DMS 273 (cell line): ENCODE measurements around the gene CABLES1.
"Not testable (repeated sequence)": the region's sequence is repeated elsewhere in the genome, so short reads cannot be mapped to it uniquely, and the experiment has no call there.

Source experiments
- DNase-seq: peaks from one replicate; lab custom pipeline; 2025; ENCODE audit not compliant: unreplicated experiment; lab: John Stamatoyannopoulos, UW

Gene CABLES1

DNA sequence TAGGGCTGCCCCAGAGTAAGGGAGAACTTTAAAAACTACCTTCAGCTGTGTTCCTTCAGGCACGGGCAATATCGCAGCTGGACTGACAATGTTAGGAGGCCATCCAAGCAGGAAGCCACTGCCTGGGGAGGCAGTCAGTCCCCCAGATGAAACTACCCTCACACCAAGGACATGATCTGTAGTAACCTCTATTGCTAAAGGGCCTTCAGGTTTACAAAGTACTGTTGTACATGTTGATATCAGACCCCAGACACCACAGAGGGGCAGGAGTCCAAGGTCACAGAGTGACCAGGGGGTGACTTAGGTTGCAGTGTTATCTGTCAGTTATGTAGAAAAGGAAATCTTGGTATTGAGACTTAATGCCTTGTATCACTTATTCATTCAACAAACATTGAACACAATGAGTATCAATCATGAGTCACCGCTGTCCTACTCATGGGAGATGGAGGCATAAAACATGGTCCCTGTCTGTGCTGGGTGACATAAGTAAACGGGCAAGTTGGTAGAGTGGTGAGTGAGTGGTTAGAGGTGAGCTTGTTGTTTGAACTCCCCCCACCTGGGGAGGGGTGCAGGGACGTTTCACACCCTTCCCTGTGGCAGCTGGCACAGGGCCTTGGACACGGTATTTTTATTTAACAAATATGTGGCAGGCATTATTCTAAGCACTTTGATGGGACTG lies 7.1 kb downstream of the CABLES1 start:
- no peak for DNase-seq

DNA sequence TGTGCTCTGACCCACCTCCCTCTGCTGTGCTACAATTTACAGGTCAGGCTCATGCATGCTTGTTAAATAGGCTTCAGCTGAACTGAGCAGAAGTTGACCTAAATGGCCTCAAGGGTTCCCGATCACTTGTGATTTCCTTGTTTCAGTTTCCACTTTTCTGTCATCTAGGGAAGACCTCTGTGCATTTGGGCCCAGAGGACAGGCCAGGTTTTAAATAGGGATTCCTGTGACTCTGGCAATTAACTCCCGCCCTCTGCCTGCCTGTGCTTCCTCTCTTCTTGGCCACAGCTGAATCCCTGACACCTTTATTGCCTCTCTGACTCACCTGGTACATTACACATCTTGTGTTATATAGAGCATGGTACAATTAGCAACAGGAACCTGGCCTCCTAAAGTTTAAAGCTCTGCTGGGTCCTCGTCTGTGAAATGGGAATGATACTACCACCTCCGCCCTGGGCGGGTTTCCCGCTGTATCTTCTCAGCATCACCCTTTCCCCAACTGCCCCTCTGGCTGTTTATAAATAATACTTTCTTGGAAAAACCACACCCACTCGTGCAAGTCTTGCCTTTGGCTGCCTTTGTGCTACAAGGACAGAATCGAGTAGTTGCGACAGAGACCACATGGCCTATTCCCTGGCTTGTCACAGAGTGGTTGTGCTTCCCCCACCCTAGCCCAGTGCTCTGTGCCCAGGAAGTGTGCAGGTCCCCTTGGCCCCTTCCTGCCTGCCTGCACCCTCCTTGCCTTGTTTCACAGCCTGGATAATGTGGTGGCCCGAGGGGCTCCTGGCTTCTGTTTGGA lies 7.9 kb downstream of the CABLES1 start:
- DNase-seq = no peak

DNA sequence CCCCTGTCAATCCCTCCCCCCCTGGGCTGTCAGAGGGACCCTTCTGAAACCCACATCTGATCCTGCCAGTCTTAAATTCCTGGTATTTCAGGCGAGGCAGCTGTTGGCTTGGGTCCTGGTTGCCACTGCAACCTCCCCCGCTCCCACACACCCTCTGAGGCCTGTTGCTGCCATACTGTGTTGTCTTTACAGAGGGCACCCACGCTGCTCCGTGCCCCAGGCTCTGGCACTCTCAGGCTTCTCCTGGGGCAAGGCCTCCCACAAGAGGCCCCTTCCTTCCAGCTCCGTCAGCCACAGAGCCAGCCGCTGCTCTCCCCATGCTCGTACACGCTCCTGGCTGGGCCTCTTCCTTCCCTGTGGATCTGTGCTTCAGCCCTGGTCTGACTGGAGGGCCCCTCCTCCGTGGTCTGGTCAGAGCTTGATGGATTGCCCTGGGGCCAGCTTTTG lies 8.6 kb downstream of the CABLES1 start:
- DNase-seq = peak; percentile 37

DNA sequence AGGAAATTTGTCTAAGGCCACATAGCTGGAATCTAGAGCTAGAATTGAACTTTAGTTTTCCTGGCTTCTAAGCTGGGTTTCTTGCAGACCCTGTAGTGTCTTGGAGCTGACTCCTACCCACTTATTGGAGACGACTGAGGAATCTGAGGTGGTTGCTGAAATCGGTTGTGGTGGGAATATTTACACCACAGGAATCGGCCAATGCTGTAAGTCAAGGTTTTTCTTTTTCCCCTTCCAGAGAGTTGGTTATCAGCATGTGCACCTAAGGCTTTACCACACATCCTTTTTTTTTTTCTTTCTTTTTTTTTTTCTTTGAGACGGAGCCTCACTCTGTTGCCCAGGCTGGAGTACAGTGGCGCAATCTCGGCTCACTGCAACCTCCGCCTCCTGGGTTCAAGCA lies 9.4 kb downstream of the CABLES1 start:
- no peak for DNase-seq

- no peak for DNase-seq
Observed at GRCh38 chr18:23145621-23146020, 10.3 kb downstream of the CABLES1 start.

DNA sequence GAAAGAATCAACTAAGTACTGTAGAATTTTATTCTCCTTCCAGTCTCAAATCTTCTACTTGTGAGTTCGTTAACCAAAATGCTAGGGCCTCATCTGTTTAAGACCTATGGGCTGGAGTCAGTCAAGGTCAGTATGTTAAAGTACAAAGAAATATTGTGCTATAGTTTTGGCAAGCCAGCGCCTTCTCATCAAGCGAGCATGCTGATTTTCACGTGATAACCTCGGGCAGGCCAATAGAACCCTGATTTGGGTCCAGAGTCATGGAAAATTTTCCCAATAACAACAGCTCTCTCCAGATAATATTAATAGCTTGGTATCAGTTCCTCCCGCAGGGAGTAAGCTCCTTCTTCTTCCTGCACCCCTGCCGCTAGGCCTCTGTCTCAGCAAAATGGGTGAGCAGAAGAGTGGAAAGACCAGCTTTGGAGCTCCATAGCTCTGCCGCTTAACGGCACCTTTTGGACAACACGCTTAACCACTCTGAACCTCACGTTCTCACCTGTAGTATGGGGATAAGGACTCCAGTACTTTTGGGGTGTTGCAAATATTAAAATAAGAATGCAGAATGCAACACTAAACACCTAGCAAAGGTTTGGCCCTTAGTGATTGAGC lies 11.7 kb downstream of the CABLES1 start:
- DNase-seq = no peak

- no peak for DNase-seq
Observed at GRCh38 chr18:23148382-23148781, 13.1 kb downstream of the CABLES1 start.

GRCh38 chr18:23149570-23149969 lies 14.3 kb downstream of the CABLES1 start:
- no peak for DNase-seq

- peak; percentile 75 for DNase-seq
Observed at GRCh38 chr18:23151414-23152099, 16.3 kb downstream of the CABLES1 start.

- no peak for DNase-seq
Observed at GRCh38 chr18:23154030-23154429, 18.7 kb downstream of the CABLES1 start.

GRCh38 chr18:23154823-23155500 lies 19.7 kb downstream of the CABLES1 start:
- DNase-seq = no peak

DNA sequence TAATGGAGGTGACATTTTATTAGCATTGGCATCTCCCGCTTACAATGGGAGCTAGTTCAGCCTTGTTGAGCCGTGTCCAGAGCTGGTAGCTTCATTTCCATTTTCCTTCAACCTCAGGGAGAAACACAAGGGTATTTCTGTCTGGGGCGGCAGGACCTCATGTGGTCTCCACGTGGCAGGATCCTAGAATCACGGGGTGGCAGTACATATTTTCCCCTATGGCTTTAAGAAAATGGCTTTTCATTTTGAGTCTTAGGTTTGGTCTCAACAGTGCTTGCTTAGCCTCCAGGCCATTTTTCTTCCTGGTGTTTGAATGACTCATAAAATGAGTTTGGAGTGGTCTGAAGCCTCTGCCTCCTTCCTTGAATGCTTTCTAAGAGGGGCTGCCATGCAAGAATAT lies 20.3 kb downstream of the CABLES1 start:
- DNase-seq = no peak

DNA sequence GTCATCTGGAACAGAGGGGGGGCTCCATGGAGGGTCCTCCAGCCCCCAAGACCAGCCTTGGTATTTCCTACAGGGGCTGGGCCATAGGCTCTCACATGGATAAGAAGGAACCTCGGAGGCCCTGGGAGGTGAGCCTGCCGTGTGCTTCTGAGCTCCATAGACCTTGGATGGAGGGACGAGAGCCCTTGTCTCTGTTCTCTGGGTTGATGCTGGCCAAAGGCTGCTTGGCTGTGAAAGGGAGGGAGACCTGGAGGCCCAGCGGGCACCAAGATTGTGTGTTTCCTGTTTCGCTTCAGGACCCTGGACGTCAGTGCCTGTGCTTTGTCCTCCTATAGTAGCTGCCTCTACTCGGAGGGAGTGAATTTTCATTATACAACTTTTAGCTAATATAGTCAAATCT lies 20.8 kb downstream of the CABLES1 start:
- no peak for DNase-seq

- DNase-seq = no peak
Observed at GRCh38 chr18:23158058-23158457, 22.8 kb downstream of the CABLES1 start.

DNA sequence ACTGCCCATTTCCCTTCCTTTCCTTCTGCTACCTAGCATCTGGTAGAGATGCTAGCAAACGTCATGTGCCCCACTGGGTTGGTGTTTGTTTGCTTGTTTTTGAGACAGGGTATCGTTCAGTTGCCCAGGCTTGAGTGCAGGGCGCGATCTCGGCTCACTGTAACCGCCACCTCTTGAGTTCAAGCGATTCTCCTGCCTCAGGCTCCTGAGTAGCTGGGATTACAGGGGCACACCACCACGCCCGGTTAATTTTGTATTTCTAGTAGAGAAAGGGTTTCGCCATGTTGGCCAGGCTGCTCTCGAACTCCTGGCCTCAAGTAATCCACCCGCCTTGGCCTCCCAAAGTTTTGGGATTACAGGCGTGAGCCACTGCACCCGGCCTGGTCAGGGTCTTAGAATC lies 23.6 kb downstream of the CABLES1 start:
- not testable (repeated sequence) for DNase-seq

DNA sequence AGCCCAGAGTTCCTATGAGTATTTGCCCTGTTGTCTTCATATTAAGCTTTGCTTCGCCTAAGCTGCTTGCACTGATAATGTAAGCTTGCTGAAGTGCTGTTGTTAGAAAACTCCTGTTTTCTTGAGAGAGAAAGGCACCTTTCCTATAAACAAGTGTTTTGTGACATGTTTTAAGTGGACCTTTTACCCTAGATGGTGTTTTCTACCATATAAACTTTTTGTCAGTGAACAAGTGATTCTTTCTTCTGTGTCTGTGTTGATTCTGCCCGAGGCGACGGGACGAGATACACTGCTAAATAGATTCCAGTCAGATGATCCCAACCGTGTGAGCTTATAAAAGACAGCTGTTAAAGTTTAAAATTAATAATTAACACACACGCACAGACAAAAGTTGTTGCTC lies 24.1 kb downstream of the CABLES1 start:
- DNase-seq = no peak

- DNase-seq = no peak
Observed at GRCh38 chr18:23162473-23162872, 27.2 kb downstream of the CABLES1 start.

DNA sequence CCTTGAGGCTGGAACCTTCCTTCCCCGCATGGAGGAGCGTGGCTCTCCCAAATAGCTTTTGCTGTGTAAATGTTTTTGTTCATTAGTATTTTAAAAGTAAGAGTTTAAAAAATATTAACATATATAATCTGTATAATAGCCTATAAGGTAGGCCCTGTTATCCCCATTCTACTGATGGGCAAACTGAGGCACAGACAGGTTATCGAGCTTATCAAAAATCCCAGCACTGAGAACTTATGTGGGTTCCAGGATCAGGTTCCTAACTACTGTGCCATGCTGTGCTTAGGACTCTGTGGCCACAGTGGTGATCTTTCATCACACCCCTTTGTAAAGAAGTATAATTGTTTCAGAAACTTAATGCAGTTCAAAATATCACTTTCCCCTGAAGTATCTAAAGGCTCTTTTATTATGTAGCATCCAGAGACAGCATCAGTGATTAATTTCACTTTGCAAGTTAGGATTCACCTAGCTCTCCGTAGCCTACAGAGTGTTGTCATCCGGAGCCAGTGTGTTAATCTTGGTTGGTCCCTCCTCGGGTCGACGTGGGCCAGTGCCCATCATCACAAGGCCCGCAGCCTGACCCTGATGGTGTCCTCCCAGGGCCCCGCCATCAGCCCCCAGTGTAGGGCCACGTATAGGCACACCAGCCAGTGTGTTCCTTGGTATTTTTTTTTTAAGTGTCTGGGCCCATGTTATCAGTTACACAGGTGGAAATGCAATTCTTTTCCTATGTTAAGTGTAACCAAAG lies 28.7 kb downstream of the CABLES1 start:
- no peak for DNase-seq

DNA sequence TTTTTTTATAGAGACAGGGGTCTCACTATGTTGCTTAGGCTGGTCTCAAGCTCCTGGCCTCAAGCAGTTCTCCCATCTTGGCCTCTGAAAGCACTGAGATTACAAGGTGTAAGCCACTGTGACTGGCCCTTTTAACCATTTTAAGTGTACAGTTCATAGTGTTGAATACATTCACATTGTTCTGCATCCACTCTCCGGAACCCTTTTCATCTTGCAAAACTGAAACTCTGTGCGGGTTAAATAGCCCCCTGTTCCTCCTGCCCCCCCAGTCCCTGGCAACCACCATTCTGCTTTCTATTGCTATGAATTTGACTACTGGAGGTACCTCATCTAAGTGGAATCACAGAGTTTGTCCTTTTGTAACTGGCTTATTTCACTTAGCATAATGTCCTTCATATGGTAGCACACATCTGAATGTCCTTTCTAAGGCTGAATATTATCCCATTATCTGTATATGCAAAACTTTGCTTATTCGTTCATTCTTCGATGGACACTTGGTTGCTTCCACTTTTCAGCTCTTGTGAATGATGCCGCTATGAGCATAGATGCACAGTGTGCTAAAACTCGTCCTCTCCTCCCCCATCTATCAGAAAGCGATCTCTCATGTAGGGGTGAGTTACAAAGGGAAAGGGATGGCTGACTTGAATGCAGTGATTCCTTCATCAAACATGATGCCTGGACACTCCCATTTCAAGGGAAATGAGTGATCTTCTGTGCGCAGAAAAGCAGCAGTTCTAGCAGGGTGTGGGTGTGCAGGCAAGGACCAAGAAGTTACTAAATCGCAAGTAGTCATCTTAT lies 30.2 kb downstream of the CABLES1 start:
- no peak for DNase-seq
